Measurements from ENCODE around the gene TMLHE.
"Not testable (repeated sequence)": the region's sequence is repeated elsewhere in the genome, so short reads cannot be mapped to it uniquely, and the experiment has no call there.

Gene TMLHE

GRCh38 chrX:155612312-155613224 lies at the start of gene TMLHE, which contains the start of gene SPRY3:
Gene TMLHE, minus strand, starts transcription at chrX:155612952. Its CDS starts 67,676 bp downstream, at chrX:155545276.
Gene SPRY3, plus strand, starts transcription at chrX:155612586.
- Histone ChIP-seq H3K4me3 (ENCODE audit: low read depth in 1 of 2, low read length in 2 of 2) (peak within 1 kb of the TSS; percentile 88), H3K4me1 (ENCODE audit: control insufficient read depth in 1 of 2, insufficient read depth in 2 of 2, low read length in 2 of 2) (no peaks in the 10 kb centered on the region), H3K9ac (ENCODE audit: low read depth in 1 of 2, low read length in 2 of 2) (peak within 1 kb of the TSS; percentile 86 to 93), H3K27me3 (ENCODE audit: control insufficient read depth in 1 of 2, insufficient read depth in 2 of 2, low read length in 2 of 2) (no peaks in the 10 kb centered on the region), H3K9me3 (ENCODE audit: control insufficient read depth in 1 of 2, low read length in 2 of 2) (no peaks in the 10 kb centered on the region), H3K36me3 (ENCODE audit: control insufficient read depth in 1 of 2, insufficient read depth in 2 of 2, low read length in 2 of 2) (no peaks in the 10 kb centered on the region), H3K27ac (ENCODE audit: low read depth, low read length) (peak within 1 kb of the TSS; percentile 73)

GRCh38 chrX:155662282-155662681 lies 49.5 kb upstream of the TMLHE start:
- Histone ChIP-seq H3K36me3 (ENCODE audit: control insufficient read depth in 1 of 2, insufficient read depth in 2 of 2, low read length in 2 of 2) (no peaks in the 10 kb centered on the region), H3K4me3 (ENCODE audit: low read depth in 1 of 2, low read length in 2 of 2) (no peak overlapping the region), H3K27me3 (ENCODE audit: control insufficient read depth in 1 of 2, insufficient read depth in 2 of 2, low read length in 2 of 2) (no peaks in the 10 kb centered on the region), H3K9me3 (ENCODE audit: control insufficient read depth in 1 of 2, low read length in 2 of 2) (peaks cover 0 to 2% of the 10 kb centered on the region in 2 donors), H3K27ac (ENCODE audit: low read depth, low read length) (no peak overlapping the region), H3K9ac (ENCODE audit: low read depth in 1 of 2, low read length in 2 of 2) (no peak overlapping the region), H3K4me1 (ENCODE audit: control insufficient read depth in 1 of 2, insufficient read depth in 2 of 2, low read length in 2 of 2) (no peaks in the 10 kb centered on the region)

- H3K9ac ChIP-seq (ENCODE audit: low read depth in 1 of 2, low read length in 2 of 2) = no peak overlapping the region
- no peaks in the 10 kb centered on the region for H3K9me3 ChIP-seq (ENCODE audit: control insufficient read depth in 1 of 2, low read length in 2 of 2)
- no peak overlapping the region for H3K4me3 ChIP-seq (ENCODE audit: low read depth in 1 of 2, low read length in 2 of 2)
Measured at GRCh38 chrX:155645180-155645579, 32.4 kb upstream of the TMLHE start.

GRCh38 chrX:155643240-155643639 lies 30.5 kb upstream of the TMLHE start:
- Histone ChIP-seq H3K36me3 (ENCODE audit: control insufficient read depth in 1 of 2, insufficient read depth in 2 of 2, low read length in 2 of 2) (no peaks in the 10 kb centered on the region), H3K9ac (ENCODE audit: low read depth in 1 of 2, low read length in 2 of 2) (no peak overlapping the region), H3K27me3 (ENCODE audit: control insufficient read depth in 1 of 2, insufficient read depth in 2 of 2, low read length in 2 of 2) (no peaks in the 10 kb centered on the region), H3K4me1 (ENCODE audit: control insufficient read depth in 1 of 2, insufficient read depth in 2 of 2, low read length in 2 of 2) (no peaks in the 10 kb centered on the region), H3K9me3 (ENCODE audit: control insufficient read depth in 1 of 2, low read length in 2 of 2) (no peaks in the 10 kb centered on the region), H3K27ac (ENCODE audit: low read depth, low read length) (no peak overlapping the region), H3K4me3 (ENCODE audit: low read depth in 1 of 2, low read length in 2 of 2) (no peak overlapping the region)

More at GRCh38 chrX:155645180-155645579, 32.4 kb upstream of the TMLHE start:
- H3K27me3 ChIP-seq (ENCODE audit: control insufficient read depth in 1 of 2, insufficient read depth in 2 of 2, low read length in 2 of 2) = no peaks in the 10 kb centered on the region
- no peaks in the 10 kb centered on the region for H3K36me3 ChIP-seq (ENCODE audit: control insufficient read depth in 1 of 2, insufficient read depth in 2 of 2, low read length in 2 of 2)
- no peaks in the 10 kb centered on the region for H3K4me1 ChIP-seq (ENCODE audit: control insufficient read depth in 1 of 2, insufficient read depth in 2 of 2, low read length in 2 of 2)
- no peak overlapping the region for H3K27ac ChIP-seq (ENCODE audit: low read depth, low read length)

- peak overlapping the region in 1 of 2 donors; percentile 54 for H3K4me3 ChIP-seq (ENCODE audit: low read depth in 1 of 2, low read length in 2 of 2)
- H3K9me3 ChIP-seq (ENCODE audit: control insufficient read depth in 1 of 2, low read length in 2 of 2); H3K36me3 ChIP-seq (ENCODE audit: control insufficient read depth in 1 of 2, insufficient read depth in 2 of 2, low read length in 2 of 2); H3K27ac ChIP-seq (ENCODE audit: low read depth, low read length); H3K9ac ChIP-seq (ENCODE audit: low read depth in 1 of 2, low read length in 2 of 2); H3K27me3 ChIP-seq (ENCODE audit: control insufficient read depth in 1 of 2, insufficient read depth in 2 of 2, low read length in 2 of 2); H3K4me1 ChIP-seq (ENCODE audit: control insufficient read depth in 1 of 2, insufficient read depth in 2 of 2, low read length in 2 of 2): not testable (repeated sequence)
Measured at GRCh38 chrX:155641371-155641770, 28.6 kb upstream of the TMLHE start.

- Histone ChIP-seq H3K9ac (ENCODE audit: low read depth in 1 of 2, low read length in 2 of 2) (no peak overlapping the region), H3K27me3 (ENCODE audit: control insufficient read depth in 1 of 2, insufficient read depth in 2 of 2, low read length in 2 of 2) (no peaks in the 10 kb centered on the region), H3K4me1 (ENCODE audit: control insufficient read depth in 1 of 2, insufficient read depth in 2 of 2, low read length in 2 of 2) (peaks cover 0 to under 1% of the 10 kb centered on the region in 2 donors), H3K9me3 (ENCODE audit: control insufficient read depth in 1 of 2, low read length in 2 of 2) (no peaks in the 10 kb centered on the region), H3K4me3 (ENCODE audit: low read depth in 1 of 2, low read length in 2 of 2) (no peak overlapping the region), H3K27ac (ENCODE audit: low read depth, low read length) (no peak overlapping the region), H3K36me3 (ENCODE audit: control insufficient read depth in 1 of 2, insufficient read depth in 2 of 2, low read length in 2 of 2) (no peaks in the 10 kb centered on the region)
Measured at GRCh38 chrX:155637714-155638113, 25.0 kb upstream of the TMLHE start.

GRCh38 chrX:155635019-155635418 lies 22.3 kb upstream of the TMLHE start:
- H3K36me3 ChIP-seq (ENCODE audit: control insufficient read depth in 1 of 2, insufficient read depth in 2 of 2, low read length in 2 of 2); H3K4me3 ChIP-seq (ENCODE audit: low read depth in 1 of 2, low read length in 2 of 2); H3K9ac ChIP-seq (ENCODE audit: low read depth in 1 of 2, low read length in 2 of 2); H3K4me1 ChIP-seq (ENCODE audit: control insufficient read depth in 1 of 2, insufficient read depth in 2 of 2, low read length in 2 of 2); H3K27me3 ChIP-seq (ENCODE audit: control insufficient read depth in 1 of 2, insufficient read depth in 2 of 2, low read length in 2 of 2); H3K9me3 ChIP-seq (ENCODE audit: control insufficient read depth in 1 of 2, low read length in 2 of 2); H3K27ac ChIP-seq (ENCODE audit: low read depth, low read length): not testable (repeated sequence)

- H3K9me3 ChIP-seq (ENCODE audit: control insufficient read depth in 1 of 2, low read length in 2 of 2) = no peaks in the 10 kb centered on the region
- H3K36me3 ChIP-seq (ENCODE audit: control insufficient read depth in 1 of 2, insufficient read depth in 2 of 2, low read length in 2 of 2) = no peaks in the 10 kb centered on the region
- H3K27ac ChIP-seq (ENCODE audit: low read depth, low read length) = no peak overlapping the region
- H3K4me3 ChIP-seq (ENCODE audit: low read depth in 1 of 2, low read length in 2 of 2) = peak overlapping the region in 1 of 2 donors; percentile 51
- no peak overlapping the region for H3K9ac ChIP-seq (ENCODE audit: low read depth in 1 of 2, low read length in 2 of 2)
- no peaks in the 10 kb centered on the region for H3K27me3 ChIP-seq (ENCODE audit: control insufficient read depth in 1 of 2, insufficient read depth in 2 of 2, low read length in 2 of 2)
- peaks cover 0 to 6% of the 10 kb centered on the region in 2 donors for H3K4me1 ChIP-seq (ENCODE audit: control insufficient read depth in 1 of 2, insufficient read depth in 2 of 2, low read length in 2 of 2)
Measured at GRCh38 chrX:155632431-155633100, 19.8 kb upstream of the TMLHE start.

GRCh38 chrX:155620110-155620509 lies 7.4 kb upstream of the TMLHE start:
- not testable (repeated sequence) for H3K4me1 ChIP-seq (ENCODE audit: control insufficient read depth in 1 of 2, insufficient read depth in 2 of 2, low read length in 2 of 2); H3K36me3 ChIP-seq (ENCODE audit: control insufficient read depth in 1 of 2, insufficient read depth in 2 of 2, low read length in 2 of 2); H3K4me3 ChIP-seq (ENCODE audit: low read depth in 1 of 2, low read length in 2 of 2); H3K9ac ChIP-seq (ENCODE audit: low read depth in 1 of 2, low read length in 2 of 2); H3K9me3 ChIP-seq (ENCODE audit: control insufficient read depth in 1 of 2, low read length in 2 of 2); H3K27ac ChIP-seq (ENCODE audit: low read depth, low read length); H3K27me3 ChIP-seq (ENCODE audit: control insufficient read depth in 1 of 2, insufficient read depth in 2 of 2, low read length in 2 of 2)

- no peaks in the 10 kb centered on the region for H3K36me3 ChIP-seq (ENCODE audit: control insufficient read depth in 1 of 2, insufficient read depth in 2 of 2, low read length in 2 of 2)
- no peak overlapping the region for H3K9ac ChIP-seq (ENCODE audit: low read depth in 1 of 2, low read length in 2 of 2)
- H3K4me1 ChIP-seq (ENCODE audit: control insufficient read depth in 1 of 2, insufficient read depth in 2 of 2, low read length in 2 of 2) = no peaks in the 10 kb centered on the region
- H3K27me3 ChIP-seq (ENCODE audit: control insufficient read depth in 1 of 2, insufficient read depth in 2 of 2, low read length in 2 of 2) = no peaks in the 10 kb centered on the region
- H3K9me3 ChIP-seq (ENCODE audit: control insufficient read depth in 1 of 2, low read length in 2 of 2) = no peaks in the 10 kb centered on the region
- no peak overlapping the region for H3K27ac ChIP-seq (ENCODE audit: low read depth, low read length)
- no peak overlapping the region for H3K4me3 ChIP-seq (ENCODE audit: low read depth in 1 of 2, low read length in 2 of 2)
Measured at GRCh38 chrX:155615938-155616337, 3.2 kb upstream of the TMLHE start.
